GM18519 (cell line): Measurements from ENCODE around the gene CYP4F22.
"Not testable (repeated sequence)": the region's sequence is repeated elsewhere in the genome, so short reads cannot be mapped to it uniquely, and the experiment has no call there.

Experiments used
- ATAC-seq: cut with Tn5 transposase; IDR thresholded peaks from one replicate; pipeline ENCODE4 v1.9.1; 2021; ENCODE audit warnings: mild to moderate bottlenecking, moderate library complexity; ENCODE audit not compliant: unreplicated experiment, low FRiP score

Gene CYP4F22

GRCh38 chr19:15564534-15565168, 56.3 kb downstream of the CYP4F22 start:
- ATAC-seq: no peak

DNA sequence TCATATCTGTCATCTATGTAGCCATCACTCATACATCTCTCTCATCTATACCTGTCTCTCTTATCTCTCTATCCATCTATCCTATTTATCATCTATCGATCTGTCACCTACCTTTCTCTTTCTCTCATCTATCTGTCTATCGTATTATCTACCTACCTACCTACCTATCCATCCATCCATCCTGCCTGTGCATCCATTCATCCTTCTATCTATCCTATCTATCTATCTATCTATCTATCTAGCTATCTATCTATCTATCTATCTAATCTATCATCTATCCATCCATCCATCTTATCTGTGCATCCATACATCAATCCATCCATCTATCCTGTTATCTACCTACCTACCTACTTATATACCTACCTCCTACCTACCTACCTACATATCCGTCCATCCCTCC, 62.1 kb downstream of the CYP4F22 start:
- no peak for ATAC-seq

DNA sequence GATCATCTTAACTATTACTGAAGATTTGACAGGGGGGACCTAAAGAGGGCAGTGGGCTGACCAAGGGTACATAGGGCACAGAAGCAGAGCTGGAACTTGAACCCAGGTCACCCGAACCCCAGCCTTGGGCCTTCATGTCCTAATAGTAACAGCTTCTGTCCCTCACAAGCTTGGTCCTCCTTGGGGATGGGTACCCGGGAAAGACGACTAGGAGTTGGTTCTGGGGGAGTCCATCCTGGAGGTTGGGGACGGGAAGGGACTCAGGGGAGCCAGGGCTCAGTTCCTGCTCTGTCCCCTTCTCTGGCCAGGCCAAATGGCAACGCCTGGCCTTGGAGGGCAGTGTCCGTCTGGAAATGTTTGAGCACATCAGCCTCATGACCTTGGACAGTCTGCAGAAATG, 67.1 kb downstream of the CYP4F22 start:
- no peak for ATAC-seq

GRCh38 chr19:15576526-15577156, 68.3 kb downstream of the CYP4F22 start:
- ATAC-seq: no peak

DNA sequence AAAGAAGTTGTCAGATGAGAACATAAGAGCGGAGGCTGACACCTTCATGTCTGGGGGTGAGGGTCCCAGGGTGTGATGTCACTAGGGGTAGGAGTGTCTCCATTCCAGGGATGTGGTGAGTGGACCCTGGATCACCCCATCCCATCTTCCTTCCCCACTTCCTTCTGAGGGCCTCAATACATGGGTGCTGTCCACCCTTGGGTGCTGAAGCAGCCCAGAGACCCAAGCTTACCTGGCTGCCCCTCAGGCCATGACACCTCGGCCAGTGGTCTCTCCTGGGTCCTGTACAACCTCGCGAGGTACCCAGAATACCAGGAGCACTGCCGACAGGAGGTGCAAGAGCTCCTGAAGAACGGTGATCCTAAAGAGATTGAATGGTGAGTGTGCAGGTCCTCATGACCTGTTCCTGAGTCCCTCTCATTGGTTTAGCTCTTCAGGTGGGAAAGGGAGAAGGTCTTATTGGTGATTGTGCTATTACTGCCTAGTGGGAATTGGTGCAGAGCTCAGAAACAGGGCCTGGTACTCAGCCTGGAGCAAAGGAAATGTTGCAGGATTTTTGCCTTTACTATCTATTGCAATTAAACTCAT, 69.0 kb downstream of the CYP4F22 start:
- no peak for ATAC-seq

- no peak for ATAC-seq
Observed at GRCh38 chr19:15583346-15583745, 75.0 kb downstream of the CYP4F22 start.

DNA sequence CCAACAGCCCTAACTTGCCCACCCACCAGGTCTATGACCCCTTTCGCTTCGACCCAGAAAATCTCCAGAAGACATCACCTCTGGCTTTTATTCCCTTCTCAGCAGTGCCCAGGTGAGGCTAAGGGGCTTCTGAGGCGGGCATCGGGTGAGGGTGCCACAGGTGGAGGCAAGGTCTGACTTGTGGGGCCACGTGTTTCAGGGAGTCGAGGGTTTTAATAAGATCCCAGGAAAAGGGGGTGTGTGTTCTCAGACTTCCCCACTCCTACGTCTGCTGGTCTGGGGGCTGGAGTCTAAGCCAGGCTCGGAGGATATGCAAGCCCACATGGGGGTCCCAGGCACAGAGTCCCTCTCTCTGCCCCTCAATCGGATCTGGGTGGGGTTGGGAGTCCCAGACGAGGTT, 75.8 kb downstream of the CYP4F22 start:
- no peak for ATAC-seq

- ATAC-seq: no peak
Observed at GRCh38 chr19:15584541-15585115, 76.3 kb downstream of the CYP4F22 start.

DNA sequence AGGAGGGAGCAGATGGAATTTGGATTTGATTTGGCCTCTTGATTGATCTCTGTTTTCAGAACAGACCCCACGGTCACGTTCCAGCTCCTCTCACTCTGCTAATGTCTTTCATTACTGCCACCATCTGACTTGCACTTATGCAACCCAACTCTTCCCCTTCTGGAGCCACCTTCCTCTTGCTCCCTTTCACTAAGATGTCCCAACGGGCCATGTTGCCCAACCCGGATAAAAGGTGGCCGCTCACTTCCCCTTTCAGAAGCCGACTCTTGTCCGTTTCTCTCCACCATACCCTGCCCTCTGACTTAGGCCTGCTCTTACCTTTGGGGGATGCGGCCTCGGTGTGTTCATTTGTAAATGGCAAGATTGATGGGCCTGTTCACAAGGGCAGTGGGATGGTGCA, 79.3 kb downstream of the CYP4F22 start:
- no peak for ATAC-seq

GRCh38 chr19:15588265-15588664, 79.9 kb downstream of the CYP4F22 start:
- ATAC-seq: no peak

DNA sequence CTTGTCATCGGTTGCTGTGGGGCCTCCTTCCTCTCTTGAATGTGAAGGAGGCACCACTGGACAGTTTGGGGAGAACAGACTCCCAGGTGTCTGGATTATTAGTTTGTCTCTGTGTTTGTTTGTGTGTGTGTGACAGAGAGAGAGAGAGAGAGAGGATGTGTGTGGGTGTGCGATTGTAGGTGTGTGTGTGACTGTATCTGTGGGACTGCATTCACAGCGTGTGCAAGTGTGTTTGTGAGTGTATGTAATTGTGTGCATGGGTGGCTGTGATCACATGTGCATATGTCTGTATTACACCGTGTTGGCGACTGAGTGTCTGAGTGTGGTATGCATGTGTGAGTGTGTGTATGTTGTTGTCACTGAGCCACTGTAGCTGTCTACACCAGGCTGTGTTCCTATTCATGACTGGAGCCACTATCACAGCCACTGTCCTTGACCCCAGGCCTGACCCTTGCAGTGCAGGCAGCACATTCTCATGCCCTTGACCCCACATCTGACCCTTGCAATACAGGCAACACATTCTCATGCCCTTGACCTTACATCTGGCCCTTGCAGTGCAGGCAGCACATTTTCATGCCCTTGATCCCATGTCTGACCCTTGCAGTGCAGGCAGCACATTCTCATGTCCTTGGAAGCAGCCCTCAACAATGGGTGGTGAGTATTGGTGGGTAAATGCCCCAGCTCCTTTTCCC, 81.6 kb downstream of the CYP4F22 start:
- no peak for ATAC-seq

- ATAC-seq: no peak
Observed at GRCh38 chr19:15591796-15592195, 83.5 kb downstream of the CYP4F22 start.

GRCh38 chr19:15592506-15592905, 84.2 kb downstream of the CYP4F22 start:
- not testable (repeated sequence) for ATAC-seq

DNA sequence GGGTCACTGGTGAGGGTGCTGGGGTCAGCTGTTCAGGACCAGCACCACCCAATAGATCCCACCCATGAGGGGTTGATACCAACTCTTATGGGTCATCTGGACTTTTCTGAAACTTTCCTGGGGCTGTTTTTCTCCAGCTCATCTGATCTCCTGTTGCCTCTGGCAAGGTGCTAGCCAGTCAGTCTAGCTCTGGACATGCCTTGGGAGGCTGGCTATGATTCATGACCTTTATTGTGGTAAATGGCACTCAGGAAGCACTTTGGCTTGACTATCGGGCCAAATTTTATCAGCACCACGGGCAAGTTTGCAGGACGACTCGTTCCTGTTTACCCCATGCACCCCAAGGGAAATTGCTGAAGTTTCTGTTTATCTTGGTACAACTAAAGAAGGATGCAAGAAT, 85.4 kb downstream of the CYP4F22 start:
- not testable (repeated sequence) for ATAC-seq

- no peak for ATAC-seq
Observed at GRCh38 chr19:15595069-15595468, 86.7 kb downstream of the CYP4F22 start.
